Activated naive CD4-positive, alpha-beta T cell treated with anti-CD3 and anti-CD28 coated beads for 36 hours (primary cell): ENCODE measurements around the gene TM9SF3. TPM values are rescaled to one million over a fixed set of nuclear protein-coding genes. Genes with fewer than 3 reads are reported as not detected.

Experiments
- CTCF ChIA-PET: fragments of 350-600 bp; sonication (Branson Sonifier 250); formaldehyde crosslinking; loops from one replicate; lab custom pipeline; 2021; ENCODE audit warnings: antibody characterized with exemption; lab: Charles Lee
- DNase-seq: peaks from one replicate; pipeline ENCODE4 v3.0.0-alpha.2; 2020
- H3K27ac Mint-ChIP-seq: one replicate; pipeline ENCODE4 v1.8.0; 2021; ENCODE audit warnings: mild to moderate bottlenecking, mixed read lengths
- H3K27me3 Mint-ChIP-seq: one replicate; pipeline ENCODE4 v1.8.0; 2021; ENCODE audit warnings: low read depth, mixed read lengths
- H3K36me3 Mint-ChIP-seq: one replicate; pipeline ENCODE4 v1.8.0; 2021; ENCODE audit warnings: low read depth, mixed read lengths
- H3K4me1 Mint-ChIP-seq: one replicate; pipeline ENCODE4 v1.8.0; 2021; ENCODE audit warnings: low read depth, mixed read lengths
- H3K4me3 Mint-ChIP-seq: one replicate; pipeline ENCODE4 v1.8.0; 2021; ENCODE audit warnings: mild to moderate bottlenecking, moderate library complexity, mixed read lengths
- H3K9me3 Mint-ChIP-seq: one replicate; pipeline ENCODE4 v1.8.0; 2021; ENCODE audit warnings: mixed read lengths
- intact Hi-C: fragments of 100-400 bp; cut with micrococcal nuclease; formaldehyde crosslinking; loops from one replicate; pipeline ENCODE4 v1.15.1; 2023
- total RNA-seq, 2 experiments: library from RNA; stranded (reverse); gene quantifications; one replicate each; pipeline ENCODE4 v1.2.3, GENCODE V29; 2021

Gene TM9SF3
- total RNA-seq, 2 experiments from 2014 or later, result 39.6 to 41.0 TPM

DNA sequence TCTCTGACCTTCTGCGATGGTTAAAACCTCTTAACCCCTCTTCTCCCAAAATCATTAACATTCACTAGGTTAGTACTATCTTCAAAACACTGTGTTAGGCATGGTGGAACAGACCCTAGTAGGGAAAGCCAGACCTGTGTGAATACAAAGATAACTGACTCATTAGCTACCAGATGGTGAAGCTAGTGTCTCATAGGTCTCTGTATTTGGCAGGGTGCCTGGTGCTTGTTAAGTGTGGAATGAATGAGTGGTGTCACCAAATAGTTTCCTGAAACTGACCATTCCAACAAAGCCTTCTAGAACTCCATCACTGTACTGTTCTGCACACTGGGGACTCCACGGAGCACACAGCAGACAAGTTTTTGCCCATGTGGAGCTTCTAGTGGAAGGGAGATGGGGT, 27.7 kb upstream of the TM9SF3 start:
- CTCF ChIA-PET, result no interaction called here
- no peak overlapping the region for H3K27ac Mint-ChIP-seq
- peak; percentile 8 for DNase-seq

DNA sequence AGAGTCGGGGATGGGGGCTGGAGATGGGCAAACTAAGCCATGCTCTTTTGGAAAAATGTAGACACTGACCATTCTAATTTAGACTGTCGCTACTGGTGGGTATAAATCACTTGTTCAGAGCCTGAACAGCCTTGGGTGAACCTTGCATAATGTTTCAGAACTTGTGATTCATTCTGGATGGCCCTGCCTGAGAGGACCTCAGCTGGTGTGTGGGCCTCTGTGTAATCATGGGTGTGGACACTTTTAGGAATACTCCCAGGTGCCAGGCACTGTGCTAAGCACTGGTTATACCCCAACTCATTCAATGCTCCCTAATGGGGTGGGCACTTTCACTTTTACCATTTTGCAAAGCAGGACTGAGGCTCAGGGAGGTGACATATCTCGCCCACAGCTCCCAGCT, 26.8 kb upstream of the TM9SF3 start:
- Mint-ChIP-seq H3K4me3 (no peak overlapping the region), H3K27me3 (no peaks in the 10 kb centered on the region), H3K36me3 (no peaks in the 10 kb centered on the region), H3K9me3 (no peaks in the 10 kb centered on the region), H3K4me1 (peaks cover 2% of the 10 kb centered on the region), H3K27ac (no peak overlapping the region)
- CTCF ChIA-PET, result no interaction called here
- intact Hi-C loops, result no loop called here
- no peak for DNase-seq

More for the DNA sequence above, 27.7 kb upstream of the TM9SF3 start:
- peaks cover 2% of the 10 kb centered on the region for H3K4me1 Mint-ChIP-seq
- intact Hi-C loops, result no loop called here
- H3K27me3 Mint-ChIP-seq, result no peaks in the 10 kb centered on the region
- no peaks in the 10 kb centered on the region for H3K9me3 Mint-ChIP-seq
- H3K4me3 Mint-ChIP-seq, result no peak overlapping the region
- H3K36me3 Mint-ChIP-seq, result no peaks in the 10 kb centered on the region

- Mint-ChIP-seq H3K4me1 (peaks cover 2% of the 10 kb centered on the region), H3K27me3 (no peaks in the 10 kb centered on the region), H3K9me3 (no peaks in the 10 kb centered on the region), H3K36me3 (no peaks in the 10 kb centered on the region), H3K4me3 (no peak overlapping the region), H3K27ac (no peak overlapping the region)
- CTCF ChIA-PET, result no interaction called here
- DNase-seq, result no peak
- intact Hi-C loops, result no loop called here
Measured at GRCh38 chr10:96612055-96612830, 25.4 kb upstream of the TM9SF3 start.

- Mint-ChIP-seq H3K4me1 (peaks cover 2% of the 10 kb centered on the region), H3K27me3 (no peaks in the 10 kb centered on the region), H3K36me3 (no peaks in the 10 kb centered on the region), H3K9me3 (no peaks in the 10 kb centered on the region), H3K27ac (no peak overlapping the region), H3K4me3 (no peak overlapping the region)
- DNase-seq, result no peak
- intact Hi-C loops, result no loop called here
- CTCF ChIA-PET, result no interaction called here
Measured at GRCh38 chr10:96610817-96611216, 24.0 kb upstream of the TM9SF3 start.

DNA sequence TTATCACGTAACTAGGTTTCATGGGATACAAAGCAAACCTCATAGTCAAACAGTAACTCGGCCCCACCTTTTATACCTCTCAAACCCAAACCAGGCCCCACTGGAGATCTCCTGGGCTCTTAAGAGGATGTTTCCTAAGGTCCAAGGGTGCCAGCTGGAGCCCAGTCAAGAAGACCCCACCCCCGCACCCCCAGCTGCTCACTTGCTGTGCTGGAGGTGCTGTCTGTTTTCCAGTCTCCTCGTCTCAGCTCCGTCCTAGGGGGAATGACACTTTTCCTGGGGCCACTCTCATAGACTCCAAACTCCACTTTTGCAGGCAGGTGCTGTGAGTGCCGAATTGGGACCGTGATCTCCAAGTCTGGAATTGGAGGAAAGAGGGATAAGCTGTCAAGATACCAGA, 22.7 kb upstream of the TM9SF3 start:
- CTCF ChIA-PET, result interaction anchor here (0.6 kb wide), 1 partner anchor 43 kb away, joined by 3 read pairs; no protein-coding TSS in a partner anchor
- Mint-ChIP-seq H3K9me3 (no peaks in the 10 kb centered on the region), H3K4me3 (no peak overlapping the region), H3K27me3 (no peaks in the 10 kb centered on the region), H3K27ac (no peak overlapping the region), H3K36me3 (no peaks in the 10 kb centered on the region), H3K4me1 (peaks cover 2% of the 10 kb centered on the region)
- DNase-seq, result no peak
- intact Hi-C loops, result no loop called here

DNA sequence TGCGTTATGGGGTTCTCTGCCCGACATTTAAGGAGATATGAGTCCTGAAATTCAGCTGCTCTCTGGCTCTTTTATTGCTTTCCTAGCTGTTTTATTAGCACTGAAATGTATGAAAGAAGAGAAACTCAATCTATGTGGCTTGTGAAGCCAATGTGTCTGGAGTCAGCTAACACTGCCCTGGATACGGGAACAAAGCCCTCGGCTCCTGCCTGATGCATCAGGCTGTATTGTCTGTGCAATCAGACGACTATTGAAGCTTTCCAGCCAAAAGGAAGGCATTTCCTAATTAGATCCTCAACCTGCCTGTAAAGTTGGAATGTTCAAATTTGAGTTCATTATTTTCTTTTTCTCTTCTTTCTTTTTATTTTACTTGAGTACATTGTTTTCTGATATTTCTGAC, 22.0 kb upstream of the TM9SF3 start:
- Mint-ChIP-seq H3K4me1 (peaks cover 2% of the 10 kb centered on the region), H3K27me3 (no peaks in the 10 kb centered on the region), H3K9me3 (no peaks in the 10 kb centered on the region), H3K4me3 (no peak overlapping the region), H3K27ac (no peak overlapping the region), H3K36me3 (no peaks in the 10 kb centered on the region)
- DNase-seq, result no peak
- CTCF ChIA-PET, result interaction anchor here (0.9 kb wide), 1 partner anchor 417 kb away, joined by 3 read pairs; no protein-coding TSS in a partner anchor
- intact Hi-C loops, result no loop called here

- Mint-ChIP-seq H3K36me3 (no peaks in the 10 kb centered on the region), H3K27me3 (no peaks in the 10 kb centered on the region), H3K27ac (no peak overlapping the region), H3K9me3 (no peaks in the 10 kb centered on the region), H3K4me3 (no peak overlapping the region), H3K4me1 (peaks cover 2% of the 10 kb centered on the region)
- DNase-seq, result no peak
- CTCF ChIA-PET, result interaction anchor here (0.9 kb wide), 1 partner anchor 417 kb away, joined by 3 read pairs; no protein-coding TSS in a partner anchor
- intact Hi-C loops, result no loop called here
Measured at GRCh38 chr10:96608262-96608661, 21.4 kb upstream of the TM9SF3 start.

DNA sequence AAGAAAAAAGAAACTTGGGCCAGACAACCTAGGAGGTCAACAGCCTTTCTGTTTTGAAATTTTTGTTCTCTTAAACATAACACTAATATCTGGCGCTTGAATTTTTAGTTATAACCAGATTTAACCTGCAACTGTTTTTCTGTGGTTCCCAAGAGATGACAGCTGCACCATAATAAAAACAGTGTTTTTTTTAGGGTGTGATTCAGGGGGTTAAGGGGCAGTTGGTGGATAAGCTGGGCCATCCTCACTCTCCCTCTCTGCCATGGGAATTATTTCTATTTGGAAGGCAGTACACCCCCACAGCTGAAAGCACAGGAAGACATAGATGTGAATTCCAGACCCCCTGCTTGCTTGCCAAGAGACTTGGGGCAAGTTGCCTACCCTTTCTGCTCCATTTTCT, 20.1 kb upstream of the TM9SF3 start:
- CTCF ChIA-PET, result interaction anchor here (0.6 kb wide), 1 partner anchor 33 kb away, joined by 3 read pairs; no protein-coding TSS in a partner anchor
- H3K27ac Mint-ChIP-seq, result no peak overlapping the region
- H3K9me3 Mint-ChIP-seq, result no peaks in the 10 kb centered on the region
- intact Hi-C loops, result no loop called here
- peaks cover 2% of the 10 kb centered on the region for H3K4me1 Mint-ChIP-seq
- H3K4me3 Mint-ChIP-seq, result no peak overlapping the region
- no peaks in the 10 kb centered on the region for H3K36me3 Mint-ChIP-seq
- H3K27me3 Mint-ChIP-seq, result no peaks in the 10 kb centered on the region
- no peak for DNase-seq

DNA sequence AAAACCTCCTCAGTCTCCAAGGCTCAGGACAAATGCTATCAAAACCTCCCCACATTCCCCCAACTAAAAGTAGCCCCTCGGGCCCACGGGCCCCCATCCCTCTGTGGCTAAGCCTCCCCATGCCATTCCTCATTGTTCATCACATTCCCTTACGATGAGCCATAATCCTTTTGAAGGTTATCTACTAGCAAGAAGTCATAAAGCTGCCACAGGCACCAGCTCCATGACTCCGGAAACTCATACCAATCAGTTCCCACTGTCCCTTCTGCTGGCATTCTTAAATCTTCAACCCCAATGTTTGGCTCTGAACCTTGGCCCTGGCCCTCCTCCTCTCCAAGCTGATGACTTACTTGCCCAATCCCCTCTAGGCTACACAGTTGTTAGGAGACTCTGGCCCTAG, 19.4 kb upstream of the TM9SF3 start:
- no peak overlapping the region for H3K4me3 Mint-ChIP-seq
- H3K9me3 Mint-ChIP-seq, result no peaks in the 10 kb centered on the region
- peaks cover 2% of the 10 kb centered on the region for H3K4me1 Mint-ChIP-seq
- no peak overlapping the region for H3K27ac Mint-ChIP-seq
- intact Hi-C loops, result no loop called here
- H3K27me3 Mint-ChIP-seq, result no peaks in the 10 kb centered on the region
- CTCF ChIA-PET, result no interaction called here
- H3K36me3 Mint-ChIP-seq, result no peaks in the 10 kb centered on the region
- no peak for DNase-seq

DNA sequence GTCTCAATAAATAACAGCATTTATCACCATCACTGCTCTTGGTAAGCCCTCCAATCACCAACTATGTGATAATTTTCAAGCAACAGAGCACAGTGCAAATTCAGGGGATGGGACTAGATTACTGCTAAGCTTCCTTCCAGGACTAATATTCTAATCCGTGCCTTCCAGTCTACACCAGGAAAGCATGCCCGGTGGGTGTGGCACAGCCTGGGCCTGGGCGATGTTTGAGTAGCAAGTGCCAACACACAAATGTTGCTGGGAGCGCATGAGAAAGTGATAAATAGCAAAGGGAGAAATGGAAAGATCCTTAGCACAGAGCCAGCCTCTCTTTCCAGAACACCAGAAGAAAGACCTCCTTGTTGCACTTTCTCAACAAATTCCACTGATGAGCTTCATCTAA, 13.5 kb upstream of the TM9SF3 start:
- CTCF ChIA-PET, result no interaction called here
- no peak for DNase-seq
- intact Hi-C loops, result no loop called here
- Mint-ChIP-seq H3K27ac (no peak overlapping the region), H3K27me3 (peaks cover 2% of the 10 kb centered on the region), H3K4me3 (no peak overlapping the region), H3K4me1 (no peaks in the 10 kb centered on the region), H3K9me3 (no peaks in the 10 kb centered on the region), H3K36me3 (no peaks in the 10 kb centered on the region)

- H3K27ac Mint-ChIP-seq, result no peak overlapping the region
- intact Hi-C loops, result no loop called here
- peaks cover 2% of the 10 kb centered on the region for H3K27me3 Mint-ChIP-seq
- no peaks in the 10 kb centered on the region for H3K4me1 Mint-ChIP-seq
- CTCF ChIA-PET, result no interaction called here
- DNase-seq, result no peak
- no peaks in the 10 kb centered on the region for H3K36me3 Mint-ChIP-seq
- H3K9me3 Mint-ChIP-seq, result no peaks in the 10 kb centered on the region
- no peak overlapping the region for H3K4me3 Mint-ChIP-seq
Measured at GRCh38 chr10:96598846-96599245, 12.0 kb upstream of the TM9SF3 start.

- no peak overlapping the region for H3K27ac Mint-ChIP-seq
- H3K36me3 Mint-ChIP-seq, result no peaks in the 10 kb centered on the region
- H3K4me1 Mint-ChIP-seq, result peaks cover 5% of the 10 kb centered on the region
- H3K4me3 Mint-ChIP-seq, result no peak overlapping the region
- CTCF ChIA-PET, result no interaction called here
- no peak for DNase-seq
- intact Hi-C loops, result no loop called here
- H3K27me3 Mint-ChIP-seq, result peaks cover 2% of the 10 kb centered on the region
- no peaks in the 10 kb centered on the region for H3K9me3 Mint-ChIP-seq
Measured at GRCh38 chr10:96596422-96597407, 9.9 kb upstream of the TM9SF3 start.
